ENCODE data around the gene FOXP1. TPM values are rescaled to one million over a fixed set of nuclear protein-coding genes. Genes with fewer than 3 reads are reported as not detected.

FOXP1 gene
- total RNA-seq, 1 experiment from 2014 or later, result 75.3 TPM

GRCh38 chr3:71616571-71617021 is 33.1 kb upstream of the FOXP1 start:
- Mint-ChIP-seq H3K27ac (no peak overlapping the region), H3K4me1 (peaks cover 6% of the 10 kb centered on the region in 2 experiments; a peak in 3 of 4 replicates), H3K27me3 (ENCODE audit: low read depth) (no peaks in the 10 kb centered on the region; the same call in 1 of the 2 replicates), H3K36me3 (ENCODE audit: insufficient read depth in 1 of 3, low read depth in 3 of 3) (peaks cover 0 to 1% (median 0%) of the 10 kb centered on the region in 3 experiments; a peak in 2 of 7 replicates), H3K4me3 (no peak overlapping the region), H3K9me3 (no peaks in the 10 kb centered on the region; a peak in 1 of 5 replicates)
- no peak overlapping the region for H3T11ph ChIP-seq (ENCODE audit: low read length)
- no peak overlapping the region for H3K14ac ChIP-seq (ENCODE audit: insufficient read depth, low read length)
- no peaks in the 10 kb centered on the region for H3K23me2 ChIP-seq (ENCODE audit: insufficient read length, low read depth, low read length, poor library complexity, severe bottlenecking)
- no peak overlapping the region for H2BK15ac ChIP-seq (ENCODE audit: low read depth, low read length)
- no CpG with 5 or more reads among the region's 6 CpGs for WGBS (ENCODE audit: extremely low coverage, insufficient read length, low lambda C conversion rate)
- no peak overlapping the region for H4K91ac ChIP-seq (ENCODE audit: insufficient read length, low read depth, low read length)
- no peak for DNase-seq
- H3K27me3 ChIP-seq (ENCODE audit: insufficient read depth, low read length), result no peaks in the 10 kb centered on the region
- no peak overlapping the region for H2BK120ac ChIP-seq (ENCODE audit: low read depth, low read length, poor library complexity, severe bottlenecking)
- no peak overlapping the region for H2BK5ac ChIP-seq (ENCODE audit: insufficient read length, low read length)
- no peak overlapping the region for H2BK12ac ChIP-seq (ENCODE audit: insufficient read length, low read depth, low read length)
- H3K4me2 ChIP-seq (ENCODE audit: insufficient read depth, insufficient read length, low read length), result no peak overlapping the region
- no peak overlapping the region for H3K18ac ChIP-seq (ENCODE audit: insufficient read length, low read depth, low read length)
- no peak overlapping the region for H3K4ac ChIP-seq (ENCODE audit: low read depth, low read length)
- H3K4me1 ChIP-seq (ENCODE audit: insufficient read depth, low read length), result no peaks in the 10 kb centered on the region
- H3K79me1 ChIP-seq (ENCODE audit: insufficient read depth, low read depth, low read length, poor library complexity, severe bottlenecking), result no peaks in the 10 kb centered on the region
- H2AK5ac ChIP-seq (ENCODE audit: insufficient read length, low read length), result no peak overlapping the region
- H3K9ac ChIP-seq (ENCODE audit: extremely low read depth, insufficient read length, low read length), result no peak overlapping the region
- no peaks in the 10 kb centered on the region for H3K9me3 ChIP-seq (ENCODE audit: control insufficient read depth, low read depth, low read length)
- no peak overlapping the region for H2AFZ ChIP-seq (ENCODE audit: low read length)
- H2BK20ac ChIP-seq (ENCODE audit: low read depth, low read length, poor library complexity, severe bottlenecking), result no peak overlapping the region
- no peak overlapping the region for H3K27ac ChIP-seq (ENCODE audit: insufficient read length, low read depth, low read length)
- H4K20me1 ChIP-seq (ENCODE audit: control insufficient read depth, insufficient read depth, insufficient read length), result no peaks in the 10 kb centered on the region
- H4K8ac ChIP-seq (replicated peaks; ENCODE audit: insufficient read length, low read depth, low read length), result no peak overlapping the region
- no peaks in the 10 kb centered on the region for H3K79me2 ChIP-seq (ENCODE audit: insufficient read depth, low read length)
- TF ChIP-seq CTCF (conservative IDR thresholded peaks at IDR 0.05), result no peak
- H4K5ac ChIP-seq (ENCODE audit: insufficient read length, low read depth, low read length), result no peak overlapping the region
- H3K23ac ChIP-seq (ENCODE audit: insufficient read length, low read depth, low read length), result no peak overlapping the region
- no peak overlapping the region for H3K56ac ChIP-seq (ENCODE audit: insufficient read length, low read depth, low read length)

Measured in H9 (cell line).